Transverse colon (tissue), 4 donors: ENCODE results near the gene RALGPS2. TPM values are rescaled to one million over a fixed set of nuclear protein-coding genes. Genes with fewer than 3 reads are reported as not detected.

Experiments
- DNase-seq: peaks from one replicate; pipeline ENCODE4 v3.0.0-alpha.2; 2019
- H3K27ac ChIP-seq, 4 donors: fragments of 200-600 bp; sonication (generic); 2 replicates each; pipeline ENCODE4 v1.5.1; 2016 to 2018; ENCODE audit warnings: inconsistent platforms in 4 of 4
- H3K27me3 ChIP-seq: fragments of 200-600 bp; sonication (generic); 2 replicates; pipeline ENCODE4 v1.5.1; 2017; ENCODE audit warnings: inconsistent platforms
- H3K36me3 ChIP-seq, 4 donors: fragments of 200-600 bp; sonication (generic); 2 replicates each; pipeline ENCODE4 v1.5.1; 2017 to 2019; ENCODE audit warnings: inconsistent platforms in 4 of 4
- H3K4me1 ChIP-seq, 4 donors: fragments of 200-600 bp; sonication (generic); 2 replicates each; pipeline ENCODE4 v1.5.1; 2017 to 2020; ENCODE audit warnings: inconsistent platforms in 4 of 4
- H3K4me3 ChIP-seq, 4 donors: fragments of 200-600 bp; sonication (generic); 1 replicate in 1 of 4; 2 replicates in 3 of 4; pipeline versions ENCODE4 v1.5.1 to v1.6.1; 2017 to 2019; ENCODE audit warnings: inconsistent platforms in 4 of 4
- H3K9me3 ChIP-seq, 2 donors: fragments of 200-600 bp; sonication (generic); 2 replicates each; pipeline ENCODE4 v1.5.1; 2017 to 2019; ENCODE audit warnings: inconsistent platforms in 2 of 2
- CTCF ChIP-seq, 5 experiments: fragments of 200-600 bp in 3 of 5; fragments of 450-650 bp in 2 of 5; sonication (generic) in 3 of 5; IDR thresholded peaks; 1 replicate in 2 of 5; 2 replicates in 3 of 5; pipeline ENCODE4 v1.5.1; 2016 to 2017; ENCODE audit warnings: antibody characterized with exemption in 5 of 5, inconsistent platforms in 3 of 5, mild to moderate bottlenecking in 2 of 5, moderate library complexity in 1 of 5
- EP300 ChIP-seq: sonication (generic); formaldehyde crosslinking; IDR thresholded peaks from one replicate; pipeline ENCODE4 v1.6.1; 2017; ENCODE audit warnings: antibody characterized with exemption, low read depth
- POLR2A ChIP-seq: fragments of 450-650 bp; IDR thresholded peaks from one replicate; pipeline ENCODE4 v1.6.1; 2016; ENCODE audit warnings: antibody characterized with exemption, mild to moderate bottlenecking, moderate library complexity
- POLR2AphosphoS5 ChIP-seq, 3 donors: sonication (generic); formaldehyde crosslinking; IDR thresholded peaks; one replicate each; pipeline ENCODE4 v1.6.1; 2016; ENCODE audit warnings: antibody characterized with exemption in 3 of 3
- WGBS, 2 donors: methylation state at CpG; one replicate each; pipeline ENCODE4 v1.1.5; 2018; ENCODE audit warnings: low coverage in 1 of 2; 5-methylcytosine and 5-hydroxymethylcytosine counted together
- in situ Hi-C, 4 donors: fragments of 200-750 bp; cut with MboI; loops; one replicate each; pipeline versions ENCODE4 v1.15.0 to v1.15.1; 2017; ENCODE audit warnings: low sequenced_read_pairs in 3 of 4, low pct_ligation_motif_present in 1 of 4, low pct_unique_long_range_greater_than_20kb in 1 of 4
- intact Hi-C: fragments of 100-400 bp; cut with DNase I; formaldehyde crosslinking; loops from one replicate; pipeline ENCODE4 v1.15.1; 2023; ENCODE audit warnings: low total_unique reads
- total RNA-seq, 4 donors: library from RNA; depleted of rRNA; stranded (reverse); fragments of >200 nt; gene quantifications; one replicate each; pipeline ENCODE4 v1.1.0, GENCODE V29; 2016

The RALGPS2 gene
- total RNA-seq, 4 donors from 2014 or later, result 21.5 to 50.8 (median 34.0) TPM

GRCh38 chr1:178958491-178958890 lies 233.4 kb downstream of the RALGPS2 start:
- TF ChIP-seq CTCF (IDR thresholded peaks at IDR 0.05) (no peak), POLR2AphosphoS5 (IDR thresholded peaks at IDR 0.05) (no peak), EP300 (no peak), POLR2A (no peak)
- intact Hi-C loops, result no loop called here
- in situ Hi-C loops, result no loop called here
- peaks cover 0 to 11% (median 0%) of the 10 kb centered on the region in 4 donors for H3K4me1 ChIP-seq
- no peaks in the 10 kb centered on the region for H3K36me3 ChIP-seq
- DNase-seq, result no peak
- H3K27me3 ChIP-seq, result no peaks in the 10 kb centered on the region
- no peak overlapping the region for H3K4me3 ChIP-seq
- H3K9me3 ChIP-seq, result no peaks in the 10 kb centered on the region
- H3K27ac ChIP-seq, result no peak overlapping the region
- 87% methylated on average over 9 of the region's 9 CpGs; no CpG with 5 or more reads in 1 of the 2 donors for WGBS, 2 donors

- Histone ChIP-seq H3K4me1 (peaks cover 0 to 5% (median 0%) of the 10 kb centered on the region in 4 donors), H3K36me3 (no peaks in the 10 kb centered on the region), H3K4me3 (no peak overlapping the region), H3K9me3 (no peaks in the 10 kb centered on the region), H3K27me3 (no peaks in the 10 kb centered on the region), H3K27ac (no peak overlapping the region)
- in situ Hi-C loops, result no loop called here
- no peak for DNase-seq
- WGBS, 2 donors, result 81 to 83% methylated on average over 7 to 17 of the region's 17 CpGs
- no peak for TF ChIP-seq EP300
- TF ChIP-seq CTCF (IDR thresholded peaks at IDR 0.05), result no peak
- TF ChIP-seq POLR2A, result no peak
- no peak for TF ChIP-seq POLR2AphosphoS5 (IDR thresholded peaks at IDR 0.05)
- intact Hi-C loops, result no loop called here
These were observed 234.8 kb downstream of the RALGPS2 start for GRCh38 chr1:178959543-178960460.

GRCh38 chr1:178960482-178961240 lies 235.6 kb downstream of the RALGPS2 start:
- Histone ChIP-seq H3K9me3 (no peaks in the 10 kb centered on the region), H3K27me3 (no peaks in the 10 kb centered on the region), H3K36me3 (no peaks in the 10 kb centered on the region), H3K4me3 (no peak overlapping the region), H3K27ac (no peak overlapping the region), H3K4me1 (peaks cover 0 to 2% (median 0%) of the 10 kb centered on the region in 4 donors)
- intact Hi-C loops, result no loop called here
- WGBS, 2 donors, result 79 to 85% methylated on average over 2 to 9 of the region's 9 CpGs
- in situ Hi-C loops, result no loop called here
- no peak for DNase-seq
- TF ChIP-seq POLR2A (no peak), CTCF (IDR thresholded peaks at IDR 0.05) (no peak), EP300 (no peak), POLR2AphosphoS5 (IDR thresholded peaks at IDR 0.05) (no peak)

GRCh38 chr1:178961331-178961730 lies 236.3 kb downstream of the RALGPS2 start:
- DNase-seq, result no peak
- no peaks in the 10 kb centered on the region for H3K4me1 ChIP-seq
- intact Hi-C loops (no loop called here), in situ Hi-C loops (no loop called here)
- no peaks in the 10 kb centered on the region for H3K36me3 ChIP-seq
- H3K4me3 ChIP-seq, result no peak overlapping the region
- H3K27ac ChIP-seq, result no peak overlapping the region
- no peak for TF ChIP-seq POLR2AphosphoS5 (IDR thresholded peaks at IDR 0.05)
- no peak for TF ChIP-seq EP300
- no peaks in the 10 kb centered on the region for H3K9me3 ChIP-seq
- 87% methylated on average over 4 of the region's 4 CpGs; no CpG with 5 or more reads in 1 of the 2 donors for WGBS, 2 donors
- H3K27me3 ChIP-seq, result no peaks in the 10 kb centered on the region
